Activated gamma-delta T cell treated with anti-CD3 and anti-CD28 coated beads, Interleukin-2, amount 50 U/mL, for 16 hours (primary cell): ENCODE data around the gene COLEC12.

ENCODE experiments used
- DNase-seq: peaks from one replicate; pipeline ENCODE4 v3.0.0-alpha.2; 2020; ENCODE audit warnings: low read depth

COLEC12 gene

DNA sequence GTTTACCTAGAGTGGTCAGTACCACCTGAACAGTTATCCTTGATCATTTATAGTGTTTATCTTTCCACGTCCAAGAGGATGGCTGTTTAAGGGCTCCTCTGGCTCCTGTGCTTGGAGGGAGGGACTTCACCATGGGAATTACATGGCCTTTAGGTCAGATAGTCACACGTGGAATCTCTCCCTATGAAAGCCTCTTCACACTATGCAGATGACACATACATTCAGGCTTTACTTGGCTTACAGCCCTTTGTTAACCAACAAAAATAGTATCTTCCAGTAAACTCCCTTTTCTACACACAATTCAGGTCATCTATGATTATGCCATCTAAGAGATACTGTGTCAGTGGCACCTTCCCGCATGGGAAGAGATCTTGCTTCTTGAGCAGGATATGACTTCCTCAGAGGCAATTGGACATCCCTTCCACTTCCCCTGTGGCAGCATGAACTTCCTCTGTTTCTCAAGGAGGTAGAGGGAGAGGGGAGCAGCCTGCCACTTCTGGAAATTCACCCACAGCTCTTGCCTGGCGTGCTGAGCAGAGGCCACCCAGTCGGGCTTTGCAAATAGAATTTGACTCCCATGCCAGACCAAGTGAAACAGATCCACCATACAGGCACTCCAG, 53.5 kb downstream of the COLEC12 start:
- no peak for DNase-seq

GRCh38 chr18:445055-445454, 55.4 kb downstream of the COLEC12 start:
- DNase-seq = no peak

GRCh38 chr18:438571-438970, 61.9 kb downstream of the COLEC12 start:
- DNase-seq = no peak

GRCh38 chr18:435940-436339, 64.6 kb downstream of the COLEC12 start:
- DNase-seq = no peak

GRCh38 chr18:434410-434809, 66.1 kb downstream of the COLEC12 start:
- DNase-seq = no peak

GRCh38 chr18:433960-434359, 66.5 kb downstream of the COLEC12 start:
- DNase-seq = no peak

DNA sequence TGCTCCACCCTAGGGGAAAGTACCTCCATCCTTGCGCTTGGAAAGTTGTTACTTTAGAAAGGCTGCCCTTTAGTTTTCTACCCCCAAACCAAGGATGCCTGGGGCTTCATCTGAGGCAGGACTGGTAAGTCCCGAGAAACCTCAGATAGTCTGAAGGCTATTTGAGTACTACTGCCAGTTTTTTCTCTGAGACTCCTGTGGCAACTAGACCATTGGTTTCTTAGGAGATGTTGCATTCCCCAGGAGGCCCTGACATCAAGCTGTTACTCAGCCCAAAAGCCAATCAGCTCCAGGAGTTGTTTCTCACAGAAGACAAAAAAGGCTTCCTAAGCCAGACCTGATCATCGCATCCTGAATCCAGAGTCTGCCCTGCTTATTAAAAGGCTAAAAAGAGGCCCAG, 67.2 kb downstream of the COLEC12 start:
- DNase-seq = no peak

- DNase-seq = no peak
Measured at GRCh38 chr18:432791-433190, 67.7 kb downstream of the COLEC12 start.

DNA sequence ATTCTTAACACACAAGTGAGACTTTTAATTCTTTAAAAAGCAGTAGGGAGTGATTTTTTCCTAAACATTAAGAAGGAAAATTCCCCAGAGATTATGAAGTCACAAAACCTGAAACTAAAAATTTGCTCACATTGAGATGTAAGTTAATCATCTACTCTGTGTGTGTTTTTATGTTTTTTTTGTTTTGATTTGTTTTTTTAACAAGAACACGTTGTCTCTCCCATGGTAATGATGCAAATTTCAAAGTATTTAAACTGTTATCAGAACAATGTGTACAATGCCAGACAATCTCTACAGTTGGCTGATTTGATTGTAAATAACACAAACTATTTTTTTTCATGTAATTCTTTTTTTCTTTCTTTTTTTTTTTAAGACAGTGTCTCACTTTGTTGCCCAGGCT, 71.5 kb downstream of the COLEC12 start:
- DNase-seq = no peak

DNA sequence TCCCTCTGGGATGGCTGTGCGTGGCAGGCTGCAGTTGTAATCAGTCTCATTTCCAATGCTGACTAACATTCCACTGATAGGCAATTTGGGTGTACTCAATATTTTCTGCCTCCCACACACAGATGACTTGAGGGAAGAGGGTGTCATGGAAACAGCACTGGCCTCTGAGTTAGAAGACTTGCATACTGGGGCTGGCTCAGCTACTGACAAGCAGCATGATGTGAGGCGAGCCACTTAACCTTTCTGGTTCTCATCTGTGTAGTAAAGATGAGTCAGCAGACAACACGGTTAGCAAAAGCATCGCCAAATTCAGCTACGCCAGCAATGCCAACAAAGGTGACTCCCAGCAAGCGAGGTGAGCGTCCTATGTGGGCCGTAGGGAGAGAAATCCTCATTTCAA, 73.5 kb downstream of the COLEC12 start:
- DNase-seq = no peak

DNA sequence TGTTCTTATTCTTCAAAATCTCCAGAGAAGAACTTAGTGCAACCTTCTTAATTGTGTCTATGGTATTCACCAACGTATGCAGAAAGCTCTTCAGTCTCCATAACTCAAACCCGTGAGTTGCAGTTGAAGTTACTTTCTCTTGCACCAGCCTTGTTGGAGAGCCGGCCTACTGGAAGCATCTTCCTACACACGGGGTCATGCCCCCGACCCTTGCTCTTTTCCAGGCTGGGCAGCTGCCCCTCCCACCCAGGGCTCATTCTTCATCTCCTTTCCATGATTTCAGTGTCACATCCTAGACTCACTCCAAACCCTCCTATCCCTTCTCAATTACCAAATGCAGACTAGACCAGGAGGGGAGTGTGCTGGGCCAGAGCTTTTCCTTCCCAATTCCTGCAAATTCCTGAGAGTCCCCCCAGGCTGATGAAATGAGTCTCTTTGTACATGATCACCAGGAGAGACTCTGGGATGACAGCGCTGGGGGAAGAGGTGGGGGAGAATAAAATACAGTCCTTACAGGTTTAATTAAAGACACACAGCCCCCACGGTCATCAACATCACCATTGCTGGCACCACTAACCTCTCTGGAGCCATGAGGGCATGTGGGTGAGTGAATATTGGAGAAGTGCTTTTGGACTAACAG, 75.3 kb downstream of the COLEC12 start:
- DNase-seq = no peak

DNA sequence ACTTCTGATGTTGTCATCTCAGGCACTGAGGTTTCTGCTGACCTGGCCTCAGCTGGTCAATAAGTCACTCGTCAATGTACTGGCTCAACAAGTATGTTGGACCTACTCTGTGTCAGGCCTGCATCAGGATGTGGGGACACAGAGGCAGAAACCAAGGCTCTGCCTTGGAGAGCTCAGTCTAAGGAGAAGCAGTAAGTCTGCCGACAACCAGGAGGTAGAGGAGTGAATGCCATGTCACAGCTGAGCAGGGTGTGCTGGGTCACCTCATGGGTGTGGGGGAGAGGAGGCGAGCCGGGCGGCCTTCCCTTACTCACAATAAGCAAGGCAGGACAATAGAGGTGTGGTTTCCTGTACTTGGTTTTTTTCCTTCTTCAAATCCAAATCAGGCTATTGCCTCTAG, 75.8 kb downstream of the COLEC12 start:
- no peak for DNase-seq

- DNase-seq = no peak
Measured at GRCh38 chr18:424071-424661, 76.3 kb downstream of the COLEC12 start.

- no peak for DNase-seq
Measured at GRCh38 chr18:422966-423365, 77.5 kb downstream of the COLEC12 start.

GRCh38 chr18:421247-422155, 79.0 kb downstream of the COLEC12 start:
- DNase-seq = no peak

DNA sequence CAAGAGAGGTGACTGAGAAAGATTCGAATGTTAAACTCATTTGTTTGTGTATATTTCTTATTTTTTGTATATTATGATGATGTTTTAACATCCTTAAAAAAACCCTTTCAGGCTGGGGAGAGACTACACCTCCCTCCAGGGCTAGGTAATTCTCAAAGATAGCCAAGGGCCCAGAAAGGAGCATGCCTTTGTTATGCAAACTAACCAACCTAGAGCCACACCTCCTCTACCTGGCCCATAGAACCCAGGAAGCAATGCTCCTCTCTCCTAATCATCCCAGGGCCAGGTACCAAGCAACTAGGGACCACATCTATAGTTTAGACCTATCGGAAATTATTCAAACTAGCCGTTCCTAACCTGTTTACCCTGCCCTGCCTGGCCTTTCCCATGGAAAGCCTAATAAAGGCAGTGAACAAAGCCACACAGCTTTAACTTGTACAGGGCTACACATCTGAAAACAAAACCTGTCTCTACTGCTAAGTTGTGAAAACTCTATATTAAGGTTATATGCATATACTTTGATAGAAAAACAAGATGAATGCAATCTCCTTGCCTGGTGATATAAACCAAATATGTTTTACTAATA, 79.7 kb downstream of the COLEC12 start:
- no peak for DNase-seq

DNA sequence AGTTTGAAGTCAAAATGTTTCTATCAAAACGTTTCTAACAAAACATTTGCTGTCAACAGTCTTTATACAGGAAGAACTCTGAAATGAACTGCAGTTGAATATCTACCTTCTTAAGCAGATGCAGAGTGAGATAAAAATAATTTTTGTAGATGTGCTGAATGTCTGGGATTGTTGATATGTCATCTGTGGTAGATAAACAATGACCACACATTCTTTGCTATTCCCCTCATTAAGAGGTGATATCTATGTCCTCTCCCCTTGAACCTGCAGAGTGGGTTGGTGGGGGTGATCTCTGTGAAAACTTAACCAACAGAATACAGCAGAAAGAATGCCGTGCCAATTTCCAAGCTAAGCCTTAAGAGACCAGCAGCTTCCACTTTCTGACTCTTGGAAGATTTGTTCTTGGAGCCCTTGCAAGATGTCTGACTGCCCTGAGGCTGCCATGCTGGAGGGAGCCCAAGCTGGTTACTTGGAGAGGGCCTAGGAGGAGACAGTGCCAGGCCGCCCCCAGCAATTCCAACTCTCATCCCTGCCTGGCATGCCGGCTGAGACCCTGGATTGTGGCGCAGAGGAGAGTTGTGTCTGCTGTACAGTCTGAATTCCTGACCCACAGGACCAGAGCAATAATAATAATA, 80.8 kb downstream of the COLEC12 start:
- no peak for DNase-seq

DNA sequence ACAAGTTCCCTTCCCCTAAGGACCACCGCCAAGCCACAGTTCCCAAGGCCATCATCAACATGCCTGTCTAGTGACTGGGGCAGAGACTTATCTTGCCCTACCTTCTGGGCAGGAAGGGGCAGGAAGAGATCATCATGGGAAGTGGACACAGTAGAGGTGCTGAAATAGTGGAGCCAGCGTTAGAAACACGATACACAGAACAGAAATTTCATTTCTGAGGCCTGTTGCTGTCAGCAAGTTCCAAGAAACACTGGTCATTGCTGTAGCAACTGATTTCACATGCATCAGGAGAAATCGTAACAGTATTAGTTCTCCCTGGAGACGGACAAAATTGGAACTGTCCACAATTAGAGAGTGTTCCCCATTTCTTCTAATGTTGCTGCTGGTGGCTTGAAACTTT, 83.0 kb downstream of the COLEC12 start:
- DNase-seq = no peak

- no peak for DNase-seq
Measured at GRCh38 chr18:416930-417329, 83.6 kb downstream of the COLEC12 start.

DNA sequence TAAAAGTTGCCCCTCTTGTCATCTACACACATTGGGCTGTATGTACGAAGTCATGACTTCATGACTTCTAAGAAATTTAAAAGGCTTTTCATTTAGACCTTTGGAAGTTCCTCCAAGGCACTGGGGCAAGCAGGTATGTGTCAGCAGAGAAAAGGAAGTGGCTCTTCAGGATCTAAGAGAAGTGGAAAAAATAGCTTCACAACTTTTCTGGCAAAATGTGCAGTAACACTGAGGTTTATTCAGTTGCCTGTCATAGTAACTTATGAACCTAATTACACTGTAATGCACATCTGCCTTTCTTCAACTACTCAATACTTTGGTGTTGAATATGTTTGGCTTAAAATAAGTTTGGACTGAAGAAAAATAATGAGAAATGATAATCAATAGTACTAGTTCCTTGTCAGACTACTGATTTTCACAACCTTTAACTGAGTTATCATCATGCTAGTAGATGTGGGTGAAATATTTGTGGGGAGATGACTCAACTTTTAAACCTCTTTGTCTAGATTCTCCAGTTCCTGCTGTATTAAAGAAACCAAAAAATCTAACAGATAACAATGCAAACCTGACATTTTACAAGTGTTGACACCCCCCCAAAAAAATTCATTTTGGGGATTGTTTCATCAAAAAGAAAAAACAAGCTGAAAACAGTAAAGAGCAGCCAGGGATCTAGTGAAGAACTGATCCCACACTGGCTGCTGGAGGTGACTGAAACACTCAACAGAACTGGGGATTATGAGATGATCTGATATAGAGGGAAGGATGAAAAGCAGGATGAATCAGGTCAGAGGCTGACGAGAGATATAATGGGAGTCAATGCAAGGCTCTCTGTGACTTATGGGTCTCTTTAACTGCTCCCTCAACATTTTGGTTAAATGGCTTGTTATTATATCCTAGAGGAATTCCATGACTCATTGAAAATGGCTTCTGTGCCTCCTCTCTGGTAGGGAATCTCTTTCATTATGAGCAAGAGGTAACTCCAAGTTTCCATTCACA, 84.6 kb downstream of the COLEC12 start:
- DNase-seq = no peak

- no peak for DNase-seq
Measured at GRCh38 chr18:415047-415446, 85.5 kb downstream of the COLEC12 start.
